ENCODE data around the gene RUFY2.

Gene RUFY2

DNA sequence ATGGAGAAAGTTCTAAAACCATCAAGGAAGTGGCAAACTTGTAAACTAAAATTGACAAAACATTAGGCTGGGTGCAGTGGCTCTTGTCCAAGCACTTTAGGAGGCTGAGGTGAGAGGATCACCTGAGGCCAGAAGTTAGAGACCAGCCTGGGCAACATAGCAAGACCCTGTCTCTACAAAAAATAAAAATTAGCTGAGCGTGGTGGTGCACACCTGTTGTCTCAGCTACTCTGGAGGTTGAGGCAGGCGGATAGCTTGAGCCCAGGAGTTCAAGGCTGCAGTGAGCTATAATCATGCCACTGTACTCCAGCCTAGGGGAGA, 104.6 kb downstream of the RUFY2 start:
- DNase-seq (ENCODE audit: low read depth) = no peak
- TF ChIP-seq, protein P1, sequence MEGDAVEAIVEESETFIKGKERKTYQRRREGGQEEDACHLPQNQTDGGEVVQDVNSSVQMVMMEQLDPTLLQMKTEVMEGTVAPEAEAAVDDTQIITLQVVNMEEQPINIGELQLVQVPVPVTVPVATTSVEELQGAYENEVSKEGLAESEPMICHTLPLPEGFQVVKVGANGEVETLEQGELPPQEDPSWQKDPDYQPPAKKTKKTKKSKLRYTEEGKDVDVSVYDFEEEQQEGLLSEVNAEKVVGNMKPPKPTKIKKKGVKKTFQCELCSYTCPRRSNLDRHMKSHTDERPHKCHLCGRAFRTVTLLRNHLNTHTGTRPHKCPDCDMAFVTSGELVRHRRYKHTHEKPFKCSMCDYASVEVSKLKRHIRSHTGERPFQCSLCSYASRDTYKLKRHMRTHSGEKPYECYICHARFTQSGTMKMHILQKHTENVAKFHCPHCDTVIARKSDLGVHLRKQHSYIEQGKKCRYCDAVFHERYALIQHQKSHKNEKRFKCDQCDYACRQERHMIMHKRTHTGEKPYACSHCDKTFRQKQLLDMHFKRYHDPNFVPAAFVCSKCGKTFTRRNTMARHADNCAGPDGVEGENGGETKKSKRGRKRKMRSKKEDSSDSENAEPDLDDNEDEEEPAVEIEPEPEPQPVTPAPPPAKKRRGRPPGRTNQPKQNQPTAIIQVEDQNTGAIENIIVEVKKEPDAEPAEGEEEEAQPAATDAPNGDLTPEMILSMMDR (conservative IDR thresholded peaks at IDR 0.05; ENCODE audit: low read length) = no peak
- no peak overlapping the region for H3K4me3 ChIP-seq (ENCODE audit: low read length)

DNA sequence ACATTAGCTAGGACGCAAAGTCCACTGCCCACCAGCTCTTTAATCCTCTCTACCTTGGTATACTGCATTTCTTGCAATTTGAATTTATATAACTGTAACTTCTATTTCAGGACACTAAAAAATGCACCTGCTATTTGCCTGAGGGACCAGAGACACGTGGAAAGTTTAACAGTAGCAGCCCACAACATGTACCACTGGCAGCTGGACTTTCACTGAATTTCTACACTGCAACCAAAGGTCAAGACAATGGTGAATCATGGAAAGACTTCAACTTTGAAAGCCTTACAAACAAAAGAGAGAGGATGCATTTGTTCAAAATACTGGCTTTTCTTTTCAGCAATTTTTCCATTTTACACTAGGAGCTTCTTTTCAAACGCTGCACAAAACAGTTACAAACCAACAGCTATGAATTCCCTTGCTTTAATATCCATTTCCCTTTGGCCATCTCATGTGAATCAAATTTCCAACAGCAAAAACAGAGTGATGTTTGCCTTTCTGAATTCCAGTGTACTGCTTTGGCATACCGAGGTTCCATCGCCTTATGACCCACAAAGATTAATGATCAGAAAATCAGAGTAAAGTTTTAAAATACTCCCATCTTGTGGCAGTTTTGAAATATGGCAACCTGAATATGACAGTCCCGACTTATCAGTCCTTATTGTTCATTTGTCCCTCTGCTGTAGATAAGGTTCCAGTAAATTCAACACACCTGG, 105.1 kb downstream of the RUFY2 start:
- no peak overlapping the region for H3K4me3 ChIP-seq (ENCODE audit: low read length)
- TF ChIP-seq, protein P1 (conservative IDR thresholded peaks at IDR 0.05; ENCODE audit: low read length) = peak; percentile 61
- DNase-seq (ENCODE audit: low read depth) = peak; percentile 68

DNA sequence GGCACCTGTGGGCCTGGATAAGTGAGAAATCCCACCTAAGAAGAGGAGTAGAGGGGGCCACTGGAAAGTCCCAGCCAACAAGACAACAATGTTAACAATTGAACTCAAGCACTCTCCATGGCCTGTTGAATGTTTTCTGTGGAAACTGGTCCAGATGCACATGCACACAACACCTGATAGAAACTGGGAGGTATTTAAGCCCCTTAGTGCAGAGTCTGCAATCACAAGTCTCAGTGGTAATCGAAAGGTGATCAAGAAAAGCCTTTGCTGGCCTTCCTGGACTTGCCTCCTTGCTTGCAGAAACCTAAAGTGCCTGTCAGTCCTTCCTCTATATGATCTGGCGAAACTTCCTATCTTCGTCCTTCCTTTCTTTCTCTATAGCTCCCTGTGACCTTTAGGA, 105.8 kb downstream of the RUFY2 start:
- TF ChIP-seq, protein P1 (conservative IDR thresholded peaks at IDR 0.05; ENCODE audit: low read length) = no peak
- no peak overlapping the region for H3K4me3 ChIP-seq (ENCODE audit: low read length)
- no peak for DNase-seq (ENCODE audit: low read depth)

DNA sequence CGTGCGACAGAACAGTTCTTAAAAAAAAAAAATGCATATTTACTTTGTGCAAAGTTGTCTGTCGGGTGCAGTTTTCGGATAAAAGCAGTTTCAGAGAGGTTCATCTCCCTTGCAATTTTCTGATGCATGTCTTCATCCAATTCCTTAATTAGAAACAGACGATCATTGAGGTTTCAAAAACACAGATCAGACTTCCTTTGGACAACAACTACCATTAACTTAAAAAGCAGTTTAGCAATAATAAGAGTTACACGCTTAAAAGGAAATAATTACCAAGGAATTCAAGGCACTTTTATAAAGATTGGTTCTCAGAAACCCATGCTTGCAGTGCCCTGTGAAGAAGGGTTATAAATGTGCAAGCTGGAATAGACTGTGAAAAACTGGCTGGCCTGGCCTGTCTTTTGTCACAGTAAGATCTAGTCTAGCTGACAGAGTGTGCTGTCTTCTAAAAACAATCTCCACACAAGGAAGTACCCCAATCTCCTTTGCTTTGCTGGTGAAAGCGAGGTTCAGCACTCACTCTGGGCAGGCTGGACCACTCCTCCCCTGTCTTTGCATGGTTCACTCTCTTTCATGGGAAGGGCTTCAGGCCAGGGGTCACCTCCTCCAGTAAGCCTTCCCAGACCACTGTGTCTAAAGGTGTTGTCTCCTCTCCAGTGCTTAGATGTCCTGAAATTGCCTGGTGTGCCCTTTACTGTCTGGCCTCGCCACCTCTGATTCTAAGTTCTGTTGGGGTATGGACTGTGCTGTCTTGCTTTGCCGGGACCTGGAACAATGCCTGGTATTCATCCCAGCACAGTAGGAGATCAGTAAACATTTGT, 110.0 kb downstream of the RUFY2 start:
- TF ChIP-seq, protein P1 (conservative IDR thresholded peaks at IDR 0.05; ENCODE audit: low read length) = no peak
- DNase-seq (ENCODE audit: low read depth) = peak; percentile 74
- no peak overlapping the region for H3K4me3 ChIP-seq (ENCODE audit: low read length)

All from AG10803 (cell line).